ENCODE measurements around the gene CRYAB. TPM values are rescaled to one million over a fixed set of nuclear protein-coding genes. Genes with fewer than 3 reads are reported as not detected.

CRYAB gene
- total RNA-seq, 1 donor from 2014 or later: 0.45 TPM

- Mint-ChIP-seq H3K36me3 (peaks cover 12% of the 10 kb centered on the region), H3K4me3 (no peak overlapping the region)
Measured at GRCh38 chr11:111941963-111942362, 30.4 kb upstream of the CRYAB start.

GRCh38 chr11:111939836-111940604 is 28.4 kb upstream of the CRYAB start:
- Mint-ChIP-seq H3K27me3 (ENCODE audit: insufficient read depth, low read depth) (peaks cover 3% of the 10 kb centered on the region), H3K27ac (no peak overlapping the region), H3K9me3 (no peaks in the 10 kb centered on the region), H3K36me3 (peaks cover 11% of the 10 kb centered on the region), H3K4me1 (peaks cover 42% of the 10 kb centered on the region), H3K4me3 (no peak overlapping the region)
- no peaks in the 10 kb centered on the region for H3K9me3 ChIP-seq (ENCODE audit: low read depth)
- no peaks in the 10 kb centered on the region for H3K27me3 ChIP-seq
- no peak overlapping the region for H3K4me3 ChIP-seq
- H3K27ac ChIP-seq: no peak overlapping the region
- TF ChIP-seq EZH2phosphoT487 (IDR thresholded peaks at IDR 0.05) (no peak), EZH2 (IDR thresholded peaks at IDR 0.05) (no peak), CTCF (IDR thresholded peaks at IDR 0.05) (no peak)
- H3K9ac ChIP-seq: no peak overlapping the region
- no peaks in the 10 kb centered on the region for H4K20me1 ChIP-seq (ENCODE audit: low read depth)
- H3F3A ChIP-seq (ENCODE audit: low read depth): peaks cover 47% of the 10 kb centered on the region
- no peaks in the 10 kb centered on the region for H3K79me2 ChIP-seq (ENCODE audit: low read depth)
- no peak overlapping the region for H3K4me2 ChIP-seq
- H3K36me3 ChIP-seq: no peaks in the 10 kb centered on the region
- H2AFZ ChIP-seq (replicated peaks): no peak overlapping the region
- H3K4me1 ChIP-seq: peaks cover 45% of the 10 kb centered on the region
- no peak for DNase-seq (ENCODE audit: low spot score)

More at GRCh38 chr11:111941963-111942362, 30.4 kb upstream of the CRYAB start:
- no peaks in the 10 kb centered on the region for H3K9me3 Mint-ChIP-seq
- no peak for DNase-seq (ENCODE audit: low spot score)
- Histone ChIP-seq H3K27me3 (no peaks in the 10 kb centered on the region), H3K4me3 (no peak overlapping the region), H4K20me1 (ENCODE audit: low read depth) (no peaks in the 10 kb centered on the region), H3K4me2 (no peak overlapping the region), H2AFZ (replicated peaks) (no peak overlapping the region), H3K79me2 (ENCODE audit: low read depth) (no peaks in the 10 kb centered on the region), H3F3A (ENCODE audit: low read depth) (peaks cover 29% of the 10 kb centered on the region), H3K9ac (no peak overlapping the region), H3K36me3 (no peaks in the 10 kb centered on the region), H3K27ac (no peak overlapping the region), H3K9me3 (ENCODE audit: low read depth) (no peaks in the 10 kb centered on the region), H3K4me1 (peaks cover 30% of the 10 kb centered on the region)
- H3K27me3 Mint-ChIP-seq (ENCODE audit: insufficient read depth, low read depth): peaks cover 2% of the 10 kb centered on the region
- no peak overlapping the region for H3K27ac Mint-ChIP-seq
- peaks cover 25% of the 10 kb centered on the region for H3K4me1 Mint-ChIP-seq
- TF ChIP-seq CTCF (IDR thresholded peaks at IDR 0.05) (no peak), EZH2phosphoT487 (IDR thresholded peaks at IDR 0.05) (no peak), EZH2 (IDR thresholded peaks at IDR 0.05) (no peak)

- peak overlapping the region; percentile 63 for H3K4me3 ChIP-seq
- peak overlapping the region; percentile 11 for H3K27ac ChIP-seq
- H3K4me1 ChIP-seq: peaks cover 38% of the 10 kb centered on the region
Measured at GRCh38 chr11:111938687-111939160, 27.2 kb upstream of the CRYAB start.

More at GRCh38 chr11:111938687-111939160, 27.2 kb upstream of the CRYAB start:
- H3K4me1 Mint-ChIP-seq: peaks cover 51% of the 10 kb centered on the region
- Histone ChIP-seq H3K79me2 (ENCODE audit: low read depth) (no peaks in the 10 kb centered on the region), H2AFZ (replicated peaks) (no peak overlapping the region), H3K9ac (no peak overlapping the region), H3K4me2 (peak overlapping the region; percentile 89), H4K20me1 (ENCODE audit: low read depth) (no peaks in the 10 kb centered on the region), H3F3A (ENCODE audit: low read depth) (peaks cover 40% of the 10 kb centered on the region), H3K36me3 (no peaks in the 10 kb centered on the region), H3K27me3 (no peaks in the 10 kb centered on the region), H3K9me3 (ENCODE audit: low read depth) (no peaks in the 10 kb centered on the region)
- H3K36me3 Mint-ChIP-seq: peaks cover 6% of the 10 kb centered on the region
- peak; percentile 40 for DNase-seq (ENCODE audit: low spot score)
- peaks cover 2% of the 10 kb centered on the region for H3K27me3 Mint-ChIP-seq (ENCODE audit: insufficient read depth, low read depth)
- H3K9me3 Mint-ChIP-seq: no peaks in the 10 kb centered on the region
- H3K4me3 Mint-ChIP-seq: peak overlapping the region; percentile 87
- H3K27ac Mint-ChIP-seq: peak overlapping the region; percentile 30
- TF ChIP-seq EZH2phosphoT487 (IDR thresholded peaks at IDR 0.05): no peak
- no peak for TF ChIP-seq CTCF (IDR thresholded peaks at IDR 0.05)
- no peak for TF ChIP-seq EZH2 (IDR thresholded peaks at IDR 0.05)
